ENCODE results near the gene YLPM1.

The YLPM1 gene

GRCh38 chr14:74771399-74771798 is 8.3 kb downstream of the YLPM1 start:
- no peak overlapping the region for H3K27ac ChIP-seq
- DNase-seq = no peak
- intact Hi-C loops (cut with DNase I; ENCODE audit: low total_unique reads) = no loop called here
- no peaks in the 10 kb centered on the region for H3K9me3 ChIP-seq
- no peak for TF ChIP-seq CTCF (IDR thresholded peaks at IDR 0.05)
- H3K27me3 ChIP-seq = no peaks in the 10 kb centered on the region
- H3K4me1 ChIP-seq = peaks cover 0 to 22% (median 1%) of the 10 kb centered on the region in 4 donors
- no peak overlapping the region for H3K4me3 ChIP-seq
- peaks cover 0 to 12% (median 2%) of the 10 kb centered on the region in 3 donors for H3K36me3 ChIP-seq

GRCh38 chr14:74784634-74785033 is 21.5 kb downstream of the YLPM1 start:
- Histone ChIP-seq H3K27me3 (no peaks in the 10 kb centered on the region), H3K4me3 (no peak overlapping the region), H3K27ac (no peak overlapping the region), H3K4me1 (no peaks in the 10 kb centered on the region), H3K9me3 (no peaks in the 10 kb centered on the region), H3K36me3 (peaks cover 34 to 75% (median 47%) of the 10 kb centered on the region in 3 donors)
- DNase-seq = no peak
- TF ChIP-seq CTCF (IDR thresholded peaks at IDR 0.05) = no peak
- intact Hi-C loops (cut with DNase I; ENCODE audit: low total_unique reads) = no loop called here

- Histone ChIP-seq H3K27ac (no peak overlapping the region), H3K36me3 (peaks cover 30 to 70% (median 42%) of the 10 kb centered on the region in 3 donors), H3K27me3 (no peaks in the 10 kb centered on the region), H3K4me1 (no peaks in the 10 kb centered on the region), H3K4me3 (no peak overlapping the region), H3K9me3 (no peaks in the 10 kb centered on the region)
- DNase-seq = no peak
- intact Hi-C loops (cut with DNase I; ENCODE audit: low total_unique reads) = no loop called here
- TF ChIP-seq CTCF (IDR thresholded peaks at IDR 0.05) = no peak
Observed at GRCh38 chr14:74785056-74785613, 22.0 kb downstream of the YLPM1 start.

GRCh38 chr14:74786796-74787315 is 23.7 kb downstream of the YLPM1 start:
- no peak overlapping the region for H3K27ac ChIP-seq
- no peak for TF ChIP-seq CTCF (IDR thresholded peaks at IDR 0.05)
- peaks cover 16 to 52% (median 26%) of the 10 kb centered on the region in 3 donors for H3K36me3 ChIP-seq

GRCh38 chr14:74792249-74793039 is 29.3 kb downstream of the YLPM1 start:
- DNase-seq = no peak
- Histone ChIP-seq H3K36me3 (peaks cover 4 to 12% (median 9%) of the 10 kb centered on the region in 3 donors), H3K4me1 (peaks cover 0 to 22% (median 10%) of the 10 kb centered on the region in 4 donors), H3K9me3 (no peaks in the 10 kb centered on the region), H3K27me3 (no peaks in the 10 kb centered on the region), H3K4me3 (no peak overlapping the region), H3K27ac (no peak overlapping the region)
- TF ChIP-seq CTCF (IDR thresholded peaks at IDR 0.05) = no peak
- intact Hi-C loops (cut with DNase I; ENCODE audit: low total_unique reads) = loop anchor here (5.0 to 10.0 kb wide), 3 partner anchors 185 to 428 kb away; no protein-coding TSS in a partner anchor

More at GRCh38 chr14:74786796-74787315, 23.7 kb downstream of the YLPM1 start:
- H3K4me1 ChIP-seq = no peaks in the 10 kb centered on the region
- H3K4me3 ChIP-seq = no peak overlapping the region
- no peaks in the 10 kb centered on the region for H3K9me3 ChIP-seq
- no peak for DNase-seq
- intact Hi-C loops (cut with DNase I; ENCODE audit: low total_unique reads) = no loop called here
- H3K27me3 ChIP-seq = no peaks in the 10 kb centered on the region
